HG02763 (cell line): Measurements from ENCODE around the gene PRDM5.

Experiments
- ATAC-seq: cut with Tn5 transposase; IDR thresholded peaks from one replicate; pipeline ENCODE4 v1.9.1; 2021; ENCODE audit warnings: mild to moderate bottlenecking, moderate library complexity; ENCODE audit not compliant: unreplicated experiment

Gene PRDM5

GRCh38 chr4:120915336-120915735 is 7.2 kb downstream of the PRDM5 start:
- ATAC-seq: no peak

GRCh38 chr4:120903419-120903818 is 19.1 kb downstream of the PRDM5 start:
- ATAC-seq: no peak

- no peak for ATAC-seq
Measured at GRCh38 chr4:120902925-120903324, 19.6 kb downstream of the PRDM5 start.

- no peak for ATAC-seq
Measured at GRCh38 chr4:120901731-120902130, 20.8 kb downstream of the PRDM5 start.

- ATAC-seq: no peak
Measured at GRCh38 chr4:120897981-120898719, 24.4 kb downstream of the PRDM5 start.

DNA sequence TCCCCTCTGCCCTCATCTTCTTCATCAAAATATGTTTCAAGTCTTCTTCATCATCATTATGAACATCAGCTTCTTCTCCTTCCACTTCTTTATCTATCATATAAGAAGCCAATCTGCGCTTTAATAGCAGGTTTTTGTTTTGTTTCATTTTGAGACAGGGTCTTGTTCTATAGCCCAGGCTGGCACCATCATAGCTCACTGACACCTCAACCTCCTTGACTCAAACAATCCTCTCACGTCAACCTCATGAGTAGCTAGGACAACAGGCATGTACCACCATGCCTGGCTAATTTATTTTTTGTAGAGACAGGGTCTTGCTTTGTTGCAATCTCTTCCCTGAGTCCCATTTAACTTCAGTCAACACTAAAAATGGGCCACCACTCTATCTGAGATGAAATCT is 27.0 kb downstream of the PRDM5 start:
- no peak for ATAC-seq

GRCh38 chr4:120893314-120893713 is 29.2 kb downstream of the PRDM5 start:
- no peak for ATAC-seq

- no peak for ATAC-seq
Measured at GRCh38 chr4:120886191-120886590, 36.3 kb downstream of the PRDM5 start.

- ATAC-seq: no peak
Measured at GRCh38 chr4:120881846-120882245, 40.7 kb downstream of the PRDM5 start.

- ATAC-seq: no peak
Measured at GRCh38 chr4:120881351-120881750, 41.2 kb downstream of the PRDM5 start.

DNA sequence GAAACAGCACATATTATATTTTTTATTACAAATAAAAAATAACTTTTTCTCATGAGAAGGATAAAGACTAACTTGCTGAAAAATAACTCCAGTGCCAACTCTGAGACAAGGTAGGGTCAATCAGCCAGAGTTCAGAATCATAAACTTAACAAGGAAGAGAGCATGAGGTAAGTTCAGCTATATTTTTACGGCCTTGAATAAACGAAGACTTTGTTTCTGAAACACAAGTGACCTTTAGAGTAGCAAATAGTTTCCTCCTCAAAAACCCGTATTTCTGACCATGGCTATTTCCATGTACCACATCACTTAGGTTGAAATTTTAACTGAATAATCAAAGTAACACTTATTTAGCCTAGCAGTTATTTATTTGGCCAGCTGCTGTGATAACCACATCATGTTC is 45.5 kb downstream of the PRDM5 start:
- no peak for ATAC-seq

GRCh38 chr4:120874792-120875774 is 47.4 kb downstream of the PRDM5 start:
- no peak for ATAC-seq

DNA sequence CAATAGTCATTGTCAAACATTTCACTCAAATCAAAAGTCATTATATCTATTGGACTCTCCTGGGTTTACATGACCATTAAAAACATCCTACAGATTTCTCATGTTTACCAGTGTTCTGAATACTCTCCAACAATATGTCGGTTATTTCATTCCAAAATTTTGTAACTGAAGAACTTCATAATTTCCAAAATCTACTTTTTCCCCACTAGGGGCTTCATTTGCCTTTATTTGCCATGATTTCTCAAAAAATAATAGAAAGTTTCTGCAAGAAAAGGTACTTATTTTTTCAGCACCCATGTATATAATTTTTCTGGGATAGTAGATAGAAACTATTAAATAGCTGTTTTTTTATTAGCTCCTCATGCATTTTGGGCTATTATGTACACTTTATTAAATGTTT is 49.0 kb downstream of the PRDM5 start:
- no peak for ATAC-seq

GRCh38 chr4:120871173-120871572 is 51.4 kb downstream of the PRDM5 start:
- no peak for ATAC-seq

- ATAC-seq: no peak
Measured at GRCh38 chr4:120870279-120870673, 52.2 kb downstream of the PRDM5 start.

- ATAC-seq: no peak
Measured at GRCh38 chr4:120869613-120870278, 52.8 kb downstream of the PRDM5 start.

DNA sequence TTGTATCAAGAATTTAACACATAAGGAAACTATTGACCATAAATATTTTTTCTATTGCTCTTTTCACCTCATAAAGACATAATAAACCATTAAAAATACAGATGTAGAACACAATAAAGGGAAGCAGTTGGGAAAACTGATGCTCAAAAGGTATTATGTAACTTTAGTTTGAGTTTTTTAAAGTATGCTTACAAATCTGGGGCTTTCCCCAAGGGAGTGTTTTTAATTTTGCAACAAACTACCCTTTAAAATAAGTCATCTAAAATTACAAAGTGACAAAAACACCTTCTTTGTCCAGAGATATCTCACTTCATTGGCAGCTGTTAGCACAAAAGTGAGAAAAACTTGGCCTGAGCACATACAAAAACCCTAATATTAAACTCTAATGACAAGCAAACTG is 55.0 kb downstream of the PRDM5 start:
- no peak for ATAC-seq

- peak; percentile 77 for ATAC-seq
Measured at GRCh38 chr4:120865985-120866384, 56.5 kb downstream of the PRDM5 start.

DNA sequence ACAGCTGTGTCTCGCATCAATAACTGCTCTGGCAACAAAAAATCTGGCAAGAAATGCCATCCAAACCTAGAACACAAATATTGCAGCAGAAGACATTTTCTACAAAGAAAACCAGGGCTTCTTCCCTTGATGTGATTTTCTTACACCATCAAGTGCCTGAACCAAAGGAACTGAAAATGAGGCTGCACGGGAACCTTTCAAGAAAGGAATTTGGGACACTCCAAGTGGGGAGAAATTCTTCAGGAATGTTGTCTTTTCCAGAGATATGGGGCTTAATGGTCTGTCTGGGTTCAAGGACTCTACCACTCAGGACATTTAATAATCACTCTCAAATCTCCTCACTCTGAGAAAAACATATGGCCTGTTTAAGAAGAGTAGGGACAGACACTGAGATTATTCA is 57.6 kb downstream of the PRDM5 start:
- no peak for ATAC-seq

DNA sequence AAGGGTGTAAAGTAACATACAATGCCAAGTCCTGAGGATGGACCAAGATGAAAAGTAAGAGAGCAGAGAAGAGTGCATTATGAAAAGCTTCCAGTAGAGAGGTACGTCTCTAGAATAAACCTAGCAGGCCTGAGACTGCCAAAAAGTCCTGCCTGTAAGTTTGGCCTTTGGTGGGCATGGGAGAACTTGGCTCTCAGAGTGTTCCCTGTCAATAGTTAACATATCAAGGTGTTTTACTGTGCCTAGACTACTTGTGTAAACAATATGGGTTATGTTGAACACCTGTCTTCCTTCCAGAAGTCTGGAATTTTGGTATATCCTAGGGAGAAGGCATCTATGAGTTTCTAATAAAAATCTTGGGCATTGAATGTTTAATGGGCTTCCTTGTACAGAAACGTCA is 60.1 kb downstream of the PRDM5 start:
- ATAC-seq: no peak

GRCh38 chr4:120861852-120862251 is 60.7 kb downstream of the PRDM5 start:
- no peak for ATAC-seq
